HepG2 (cell line): ENCODE results near the gene ZFAND4. TPM values are rescaled to one million over a fixed set of nuclear protein-coding genes. Genes with fewer than 3 reads are reported as not detected.

Experiments
- AHR ChIP-seq: IDR thresholded peaks from 2 replicates; pipeline ENCODE4 v1.6.1; 2018; ENCODE audit warnings: missing genetic modification reagents, missing compliant biosample characterization
- BCLAF1 ChIP-seq: fragments of 450-650 bp; IDR thresholded peaks from 2 replicates; pipeline ENCODE4 v1.6.1; 2017; ENCODE audit warnings: mild to moderate bottlenecking
- CBX2 ChIP-seq, 2 experiments: fragments of 200-600 bp in 1 of 2; sonication (generic); formaldehyde crosslinking in 1 of 2; IDR thresholded peaks; 2 replicates each; pipeline versions ENCODE4 v1.7.0 to v1.8.1; 2018 to 2022; ENCODE audit warnings: low read depth in 2 of 2, low read length in 1 of 2, mild to moderate bottlenecking in 1 of 2, missing genetic modification reagents in 1 of 2
- HMGA1 ChIP-seq: sonication (generic); formaldehyde crosslinking; conservative IDR thresholded peaks from 2 replicates; pipeline ENCODE4 v1.4.0; 2020; ENCODE audit warnings: missing genetic modification reagents
- HMGXB4 ChIP-seq, 2 experiments: sonication (generic) in 1 of 2; formaldehyde crosslinking in 1 of 2; IDR thresholded peaks; 2 replicates each; pipeline versions ENCODE4 v1.4.0 to v1.6.1; 2018 to 2020; ENCODE audit warnings: missing genetic modification reagents in 2 of 2, borderline replicate concordance in 1 of 2, low read depth in 1 of 2, mild to moderate bottlenecking in 1 of 2, missing biosample characterization in 1 of 2
- HOXA3 ChIP-seq: sonication (generic); formaldehyde crosslinking; IDR thresholded peaks from 2 replicates; pipeline ENCODE4 v1.5.0; 2020; ENCODE audit warnings: missing genetic modification reagents
- KAT2B ChIP-seq: fragments of 150-350 bp; IDR thresholded peaks from 2 replicates; pipeline ENCODE4 v1.6.1; 2014; ENCODE audit warnings: low read depth, low read length, borderline replicate concordance
- PRDM15 ChIP-seq: sonication (generic); formaldehyde crosslinking; IDR thresholded peaks from 2 replicates; pipeline ENCODE4 v1.4.0; 2020; ENCODE audit warnings: missing genetic modification reagents
- TBX2 ChIP-seq: sonication (generic); formaldehyde crosslinking; IDR thresholded peaks from 2 replicates; pipeline ENCODE4 v1.5.0; 2020; ENCODE audit warnings: missing genetic modification reagents, mild to moderate bottlenecking, borderline replicate concordance
- TOPORS ChIP-seq: sonication (generic); formaldehyde crosslinking; IDR thresholded peaks from 2 replicates; pipeline ENCODE4 v1.8.0; 2023; ENCODE audit warnings: mild to moderate bottlenecking, missing genetic modification reagents
- U2AF1 ChIP-seq: fragments of 200-400 bp; formaldehyde crosslinking; optimal IDR thresholded peaks from 2 replicates; pipeline ENCODE3; 2017; ENCODE audit warnings: mild to moderate bottlenecking, low read depth, low read length
- ZBTB1 ChIP-seq: sonication (generic); formaldehyde crosslinking; IDR thresholded peaks from 2 replicates; pipeline ENCODE4 v1.4.0; 2020; ENCODE audit warnings: missing genetic modification reagents, borderline replicate concordance
- ZNF101 ChIP-seq: sonication (generic); formaldehyde crosslinking; IDR thresholded peaks from 2 replicates; pipeline ENCODE4 v1.4.0; 2020; ENCODE audit warnings: mild to moderate bottlenecking, low read depth, missing genetic modification reagents, borderline replicate concordance
- ZNF30 ChIP-seq: sonication (generic); formaldehyde crosslinking; IDR thresholded peaks from 2 replicates; pipeline ENCODE4 v1.5.0; 2020; ENCODE audit warnings: mild to moderate bottlenecking, missing genetic modification reagents
- ZNF331 ChIP-seq: sonication (generic); formaldehyde crosslinking; IDR thresholded peaks from 2 replicates; pipeline ENCODE4 v1.4.0; 2020; ENCODE audit warnings: missing genetic modification reagents
- ZNF577 ChIP-seq: sonication (generic); formaldehyde crosslinking; IDR thresholded peaks from 2 replicates; pipeline ENCODE4 v1.4.0; 2020; ENCODE audit warnings: mild to moderate bottlenecking, low read depth, missing genetic modification reagents, borderline replicate concordance
- ZNF644 ChIP-seq: IDR thresholded peaks from 2 replicates; pipeline ENCODE4 v1.6.1; 2016; ENCODE audit warnings: low read depth
- ZNF652 ChIP-seq: IDR thresholded peaks from 2 replicates; pipeline ENCODE4 v1.6.1; 2016; ENCODE audit warnings: low read depth, borderline replicate concordance
- ZNF678 ChIP-seq: sonication (generic); formaldehyde crosslinking; IDR thresholded peaks from 2 replicates; pipeline ENCODE4 v1.4.0; 2020; ENCODE audit warnings: mild to moderate bottlenecking, missing genetic modification reagents
- ZNF816 ChIP-seq: sonication (generic); formaldehyde crosslinking; IDR thresholded peaks from 2 replicates; pipeline ENCODE4 v1.8.0; 2022; ENCODE audit warnings: missing genetic modification reagents, mild to moderate bottlenecking, borderline replicate concordance
- ZSCAN20 ChIP-seq: sonication (generic); formaldehyde crosslinking; IDR thresholded peaks from 2 replicates; pipeline ENCODE4 v1.4.0; 2020; ENCODE audit warnings: missing genetic modification reagents, mild to moderate bottlenecking, borderline replicate concordance
- polyA plus RNA-seq, 8 experiments: library from polyadenylated mRNA; depleted of rRNA in 3 of 8; stranded (reverse) in 7 of 8; unstranded in 1 of 8; fragments of >200 nt; fragmentation: Illumina TruSeq in 4 of 8; extraction: Trizol in 4 of 8; gene quantifications; 2 replicates each; pipeline versions ENCODE4 v1.2.1 to v1.2.3, GENCODE V29; 2011 to 2016; ENCODE audit warnings: low read depth in 4 of 8, missing spikeins in 1 of 8, mixed read lengths in 1 of 8; ENCODE audit not compliant: insufficient read depth in 1 of 8
- total RNA-seq, 5 experiments: library from RNA; depleted of rRNA; stranded (reverse); fragments of >200 nt; fragmentation: Illumina TruSeq; extraction: Trizol; gene quantifications; 2 replicates each; pipeline ENCODE4 v1.2.3, GENCODE V29; 2016; ENCODE audit warnings: low read depth in 1 of 5

Gene ZFAND4
- total and polyA plus RNA-seq, 2 of the 13 experiments (the other 11 are each of a cell fraction or from before 2014, with no cell fraction given), result 2.9 to 9.2 TPM

GRCh38 chr10:45594276-45595157 is 78.1 kb downstream of the ZFAND4 start (continued):
- TF ChIP-seq TBX2 (CRISPR knock-in tag) (peak; percentile 94), ZNF678 (CRISPR knock-in tag) (0 out of 2 replicates have a peak, but pooled peaks have one; percentile 54), ZNF331 (CRISPR knock-in tag) (peak; percentile 76), HMGA1 (CRISPR knock-in tag) (no peak), ZNF101 (CRISPR knock-in tag) (no peak), BCLAF1 (no peak), ZNF644 (CRISPR knock-in tag) (no peak), ZNF816 (CRISPR knock-in tag) (peak; percentile 39; the same call in 1 of the 2 replicates), ZSCAN20 (no peak; the same call in 1 of the 2 replicates), ZNF30 (no peak), HMGXB4 (CRISPR knock-in tag; IDR thresholded peaks at IDR 0.05; ENCODE audit: borderline replicate concordance in 1 of 2, low read depth in 1 of 2) (peak; percentile 80 to 87), AHR (CRISPR knock-in tag) (peak; percentile 87), U2AF1 (peak; percentile 20), KAT2B (no peak), PRDM15 (CRISPR knock-in tag) (peak; percentile 48; the same call in 1 of the 2 replicates), ZBTB1 (CRISPR knock-in tag) (no peak), TOPORS (CRISPR knock-in tag) (peak; percentile 49; the same call in 1 of the 2 replicates), ZNF652 (CRISPR knock-in tag) (no peak), ZNF577 (no peak), CBX2 (IDR thresholded peaks at IDR 0.05; ENCODE audit: low read depth, low read length) (no peak), CBX2 (CRISPR knock-in tag; IDR thresholded peaks at IDR 0.05; ENCODE audit: low read depth) (no peak), HOXA3 (CRISPR knock-in tag) (peak; percentile 95)
